Measurements from ENCODE around the gene SLCO1C1.
"Not testable (repeated sequence)": the region's sequence is repeated elsewhere in the genome, so short reads cannot be mapped to it uniquely, and the experiment has no call there.

Gene SLCO1C1

DNA sequence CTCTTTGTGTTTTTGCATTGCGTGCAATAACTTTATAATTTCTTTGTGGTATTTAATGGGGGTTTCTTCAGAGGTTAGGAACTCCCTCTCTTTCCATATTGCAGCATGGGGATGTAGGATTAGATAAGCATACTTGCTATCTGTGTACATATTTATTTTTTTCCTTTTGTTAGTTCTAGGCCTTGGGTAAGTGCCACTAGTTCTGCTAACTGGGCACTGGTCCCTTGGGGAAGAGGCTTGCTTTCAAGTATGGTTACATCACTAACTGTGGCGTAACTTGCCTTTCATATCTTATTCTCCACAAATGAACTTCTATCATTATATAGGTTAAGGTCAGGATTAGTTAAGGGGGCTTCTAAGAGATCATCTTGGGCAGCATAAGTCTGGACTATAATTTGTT, 83.8 kb downstream of the SLCO1C1 start:
- no peak for TF ChIP-seq PAX5 (IDR thresholded peaks at IDR 0.05; ENCODE audit: insufficient read depth, low read length, severe bottlenecking)
- no peak for TF ChIP-seq SPI1 (IDR thresholded peaks at IDR 0.05; ENCODE audit: low read depth, low read length)
- TF ChIP-seq POLR2A (IDR thresholded peaks at IDR 0.05; ENCODE audit: low read depth, low read length): no peak
- TF ChIP-seq POLR2AphosphoS5 (IDR thresholded peaks at IDR 0.05; ENCODE audit: low read depth, low read length): no peak
- TF ChIP-seq POU2F2 (IDR thresholded peaks at IDR 0.05; ENCODE audit: low read depth, low read length): no peak
- no peak for TF ChIP-seq TAF1 (IDR thresholded peaks at IDR 0.05; ENCODE audit: low read depth, low read length)
- DNase-seq (ENCODE audit: insufficient read length, low spot score): no peak
- FAIRE-seq: no peak

DNA sequence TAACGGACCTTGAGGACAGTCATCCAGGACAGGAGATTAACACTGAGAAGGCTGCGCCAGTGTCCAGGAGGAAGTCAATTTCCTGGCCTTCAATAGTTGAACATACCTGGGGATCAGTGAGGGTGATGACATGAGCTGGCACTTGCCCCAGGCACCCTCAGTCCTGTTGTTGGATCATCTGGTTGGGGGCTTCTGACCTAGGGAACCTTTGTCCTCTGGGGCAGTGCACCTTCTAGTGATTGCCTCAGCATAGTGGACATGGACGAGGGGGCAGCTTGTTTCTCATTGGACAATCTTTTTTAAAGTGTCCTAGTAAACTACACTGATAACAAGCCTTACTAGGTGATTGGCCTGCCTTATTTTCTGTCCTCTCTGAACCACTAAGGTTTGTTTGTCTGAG, 84.8 kb downstream of the SLCO1C1 start:
- not testable (repeated sequence) for FAIRE-seq; DNase-seq (ENCODE audit: insufficient read length, low spot score)

- not testable (repeated sequence) for FAIRE-seq; DNase-seq (ENCODE audit: insufficient read length, low spot score)
These were observed 88.7 kb downstream of the SLCO1C1 start for GRCh38 chr12:20783796-20784357.

GRCh38 chr12:20792971-20793370, 97.8 kb downstream of the SLCO1C1 start:
- no peak for FAIRE-seq
- DNase-seq (ENCODE audit: insufficient read length, low spot score): no peak

DNA sequence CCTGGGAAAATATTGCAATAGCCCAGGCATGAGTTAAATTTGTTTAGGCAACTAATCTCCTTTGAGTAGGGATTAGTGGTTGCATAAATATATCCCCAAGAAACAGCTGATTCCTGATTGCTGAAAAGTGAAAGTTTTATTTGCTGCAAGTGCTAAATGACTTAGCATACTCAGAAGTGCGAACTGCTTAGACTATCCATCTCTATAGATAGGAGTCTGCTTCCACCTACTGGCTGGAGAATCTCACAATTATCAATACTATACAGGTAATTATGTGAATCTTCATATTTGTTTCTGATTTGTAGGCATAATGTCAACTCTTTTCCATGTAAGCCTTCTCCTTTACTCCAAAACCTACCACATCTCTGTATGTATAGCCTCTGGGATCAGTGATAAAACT, 103.4 kb downstream of the SLCO1C1 start:
- FAIRE-seq (no peak), DNase-seq (ENCODE audit: insufficient read length, low spot score) (no peak)
- TF ChIP-seq PAX5 (IDR thresholded peaks at IDR 0.05; ENCODE audit: insufficient read depth, low read length, severe bottlenecking): no peak
- no peak for TF ChIP-seq TAF1 (IDR thresholded peaks at IDR 0.05; ENCODE audit: low read depth, low read length)
- no peak for TF ChIP-seq POLR2AphosphoS5 (IDR thresholded peaks at IDR 0.05; ENCODE audit: low read depth, low read length)
- no peak for TF ChIP-seq POU2F2 (IDR thresholded peaks at IDR 0.05; ENCODE audit: low read depth, low read length)
- no peak for TF ChIP-seq SPI1 (IDR thresholded peaks at IDR 0.05; ENCODE audit: low read depth, low read length)
- TF ChIP-seq POLR2A (IDR thresholded peaks at IDR 0.05; ENCODE audit: low read depth, low read length): no peak

More at GRCh38 chr12:20792971-20793370, 97.8 kb downstream of the SLCO1C1 start:
- TF ChIP-seq TAF1 (IDR thresholded peaks at IDR 0.05; ENCODE audit: low read depth, low read length): no peak
- no peak for TF ChIP-seq POLR2AphosphoS5 (IDR thresholded peaks at IDR 0.05; ENCODE audit: low read depth, low read length)
- no peak for TF ChIP-seq PAX5 (IDR thresholded peaks at IDR 0.05; ENCODE audit: insufficient read depth, low read length, severe bottlenecking)
- no peak for TF ChIP-seq POU2F2 (IDR thresholded peaks at IDR 0.05; ENCODE audit: low read depth, low read length)
- TF ChIP-seq SPI1 (IDR thresholded peaks at IDR 0.05; ENCODE audit: low read depth, low read length): no peak
- TF ChIP-seq POLR2A (IDR thresholded peaks at IDR 0.05; ENCODE audit: low read depth, low read length): no peak

DNA sequence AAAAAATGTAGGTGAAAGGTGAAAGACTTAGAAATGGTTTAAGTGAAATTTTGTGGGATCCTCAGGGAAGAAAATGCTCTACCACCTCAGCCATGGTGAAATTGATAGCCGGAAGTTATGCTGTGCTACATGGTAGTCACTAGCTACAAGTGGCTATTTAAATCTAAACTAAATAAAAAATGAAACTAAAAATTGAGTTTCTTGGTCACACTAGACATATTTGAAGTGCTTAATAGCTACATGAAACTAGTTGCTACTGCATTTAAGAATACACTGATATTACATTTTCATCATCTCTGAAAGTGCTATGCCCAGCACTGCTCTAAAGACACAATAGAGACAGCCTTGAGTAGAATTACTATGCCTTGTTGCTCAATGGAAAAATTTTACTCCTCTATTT, 105.0 kb downstream of the SLCO1C1 start:
- DNase-seq (ENCODE audit: insufficient read length, low spot score) (no peak), FAIRE-seq (no peak)
- TF ChIP-seq POLR2A (IDR thresholded peaks at IDR 0.05; ENCODE audit: low read depth, low read length): no peak
- TF ChIP-seq TAF1 (IDR thresholded peaks at IDR 0.05; ENCODE audit: low read depth, low read length): no peak
- TF ChIP-seq POLR2AphosphoS5 (IDR thresholded peaks at IDR 0.05; ENCODE audit: low read depth, low read length): no peak
- no peak for TF ChIP-seq PAX5 (IDR thresholded peaks at IDR 0.05; ENCODE audit: insufficient read depth, low read length, severe bottlenecking)
- TF ChIP-seq POU2F2 (IDR thresholded peaks at IDR 0.05; ENCODE audit: low read depth, low read length): no peak
- TF ChIP-seq SPI1 (IDR thresholded peaks at IDR 0.05; ENCODE audit: low read depth, low read length): no peak

DNA sequence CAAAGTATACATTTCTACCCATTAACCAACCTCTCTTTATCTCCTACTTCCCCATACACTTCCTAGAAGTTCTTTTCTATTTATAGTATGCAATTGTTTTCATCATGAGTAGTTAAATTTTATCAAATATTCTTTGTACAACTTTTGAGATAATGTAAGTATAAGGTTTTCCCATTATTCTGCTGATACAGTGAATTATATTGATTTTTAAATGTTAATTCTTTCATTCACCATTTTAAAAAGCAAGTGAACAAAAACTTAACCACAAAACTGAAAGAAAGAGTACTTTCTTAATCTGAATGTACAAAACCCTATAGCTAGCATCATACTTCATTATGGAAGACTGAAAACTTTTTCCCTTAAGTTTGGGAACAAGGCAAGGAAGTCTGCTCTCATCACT, 105.9 kb downstream of the SLCO1C1 start:
- DNase-seq (ENCODE audit: insufficient read length, low spot score): no peak
- FAIRE-seq: no peak
- no peak for TF ChIP-seq POLR2A (IDR thresholded peaks at IDR 0.05; ENCODE audit: low read depth, low read length)
- TF ChIP-seq SPI1 (IDR thresholded peaks at IDR 0.05; ENCODE audit: low read depth, low read length): no peak
